Thymus (tissue), 2 donors: ENCODE results near the gene POLE4. TPM values are rescaled to one million over a fixed set of nuclear protein-coding genes. Genes with fewer than 3 reads are reported as not detected.

Source experiments
- polyA plus RNA-seq: library from polyadenylated mRNA; stranded (reverse); fragments of 200-250 nt; gene quantifications from one replicate; pipeline ENCODE4 v1.2.3, GENCODE V29; 2013
- total RNA-seq: library from RNA; stranded (reverse); fragments of 120-200 nt; gene quantifications from one replicate; pipeline ENCODE4 v1.2.4, GENCODE V29; 2013
- donor health status: healthy.

POLE4 gene
- total and polyA plus RNA-seq, 2 donors, result 44.4 to 61.0 TPM

Other genes starting within 250 kb of the POLE4 start
- 8.2 TPM for gene HK2, start 124.5 kb upstream of the POLE4 start, total RNA-seq
- 4.8 TPM for gene HK2, start 124.5 kb upstream of the POLE4 start, polyA plus RNA-seq
- gene TACR1, start 240.9 kb downstream of the POLE4 start, total RNA-seq, result 0.24 TPM
- 1.0 TPM for gene TACR1, start 240.9 kb downstream of the POLE4 start, polyA plus RNA-seq